Right lobe of liver (tissue), 6 donors: ENCODE data around the gene HS6ST3. TPM values are rescaled to one million over a fixed set of nuclear protein-coding genes. Genes with fewer than 3 reads are reported as not detected.
"Not testable (repeated sequence)": the region's sequence is repeated elsewhere in the genome, so short reads cannot be mapped to it uniquely, and the experiment has no call there.

Source experiments
- ATAC-seq, 4 donors: fragments of 200-7000 bp; cut with Tn5 transposase; one replicate each; pipeline ENCODE4 v1.9.1; 2020; ENCODE audit warnings: mild to moderate bottlenecking in 4 of 4, moderate library complexity in 4 of 4
- DNase-seq, 3 donors: peaks; one replicate each; pipeline ENCODE4 v3.0.0-alpha.2; 2020
- H3K27ac ChIP-seq, 3 donors: fragments of 200-600 bp; one replicate each; pipeline ENCODE4 v1.8.0; 2022
- H3K27me3 ChIP-seq, 2 donors: fragments of 200-600 bp; one replicate each; pipeline ENCODE4 v1.8.0; 2022
- H3K36me3 ChIP-seq, 4 donors: fragments of 200-600 bp; sonication (generic) in 1 of 4; one replicate each; pipeline versions ENCODE4 v1.5.1 to v1.8.0; 2017 to 2022; ENCODE audit warnings: control low read depth in 1 of 4
- H3K4me1 ChIP-seq, 4 donors: fragments of 200-600 bp; sonication (generic) in 1 of 4; one replicate each; pipeline versions ENCODE4 v1.5.1 to v1.8.0; 2017 to 2022; ENCODE audit warnings: control low read depth in 1 of 4
- H3K4me3 ChIP-seq, 3 donors: fragments of 200-600 bp; one replicate each; pipeline ENCODE4 v1.8.0; 2022
- H3K9me3 ChIP-seq, 4 donors: fragments of 200-600 bp; sonication (generic) in 1 of 4; one replicate each; pipeline versions ENCODE4 v1.5.1 to v1.8.0; 2017 to 2022; ENCODE audit warnings: control low read depth in 1 of 4
- CTCF ChIP-seq, 4 donors: fragments of 200-600 bp in 3 of 4; fragments of 450-650 bp in 1 of 4; IDR thresholded peaks; one replicate each; pipeline versions ENCODE4 v1.5.1 to v1.8.0; 2016 to 2022; ENCODE audit warnings: antibody characterized with exemption in 4 of 4, mild to moderate bottlenecking in 2 of 4
- POLR2A ChIP-seq: fragments of 450-650 bp; IDR thresholded peaks from one replicate; pipeline ENCODE4 v1.6.1; 2017; ENCODE audit warnings: antibody characterized with exemption, mild to moderate bottlenecking
- WGBS: methylation state at CpG from one replicate; pipeline ENCODE4 v1.1.6; 2018; ENCODE audit warnings: low coverage, low lambda C conversion rate; ENCODE audit not compliant: insufficient coverage; ENCODE audit errors: missing lambda C conversion rate; 5-methylcytosine and 5-hydroxymethylcytosine counted together
- intact Hi-C, 2 donors: fragments of 100-400 bp; cut with DNase I; formaldehyde crosslinking; loops; one replicate each; pipeline versions ENCODE4 v1.11.2 to v1.14.1; 2022
- total RNA-seq, 6 experiments: library from RNA; depleted of rRNA in 2 of 6; stranded (reverse); fragments of >200 nt in 2 of 6; fragmentation: NEBNext Ultra II Directional in 3 of 6; extraction: Animal tissue kit (Norgen Biotek cat#: 25700) in 3 of 6; gene quantifications; one replicate each; pipeline versions ENCODE4 v1.1.0 to v1.2.4, GENCODE V29; 2016 to 2023
- donor health status: DM: no; HTN: yes; CAD: no.
- donor health status: DM: no; HTN: no; CAD: no.
- donor health status: DM: no; HTN: no; CAD: no.
- donor health status: DM: no; HTN: yes; CAD: no.
- donor health status: DM: no; HTN: yes; CAD: no.

The HS6ST3 gene
- total RNA-seq, 6 experiments from 2014 or later = not detected

- intact Hi-C loops = no loop called here
- no peaks in the 10 kb centered on the region for H3K9me3 ChIP-seq
- no peaks in the 10 kb centered on the region for H3K36me3 ChIP-seq
- no peak overlapping the region for H3K27ac ChIP-seq
- no peaks in the 10 kb centered on the region for H3K4me1 ChIP-seq
- 73% methylated on average over 5 of the region's 6 CpGs for WGBS
- TF ChIP-seq POLR2A = no peak
- TF ChIP-seq CTCF (IDR thresholded peaks at IDR 0.05) = no peak
- DNase-seq (no peak), ATAC-seq (no peak)
- H3K4me3 ChIP-seq = no peak overlapping the region
- no peaks in the 10 kb centered on the region for H3K27me3 ChIP-seq
These were observed 678.6 kb downstream of the HS6ST3 start for GRCh38 chr13:96768524-96768923.

DNA sequence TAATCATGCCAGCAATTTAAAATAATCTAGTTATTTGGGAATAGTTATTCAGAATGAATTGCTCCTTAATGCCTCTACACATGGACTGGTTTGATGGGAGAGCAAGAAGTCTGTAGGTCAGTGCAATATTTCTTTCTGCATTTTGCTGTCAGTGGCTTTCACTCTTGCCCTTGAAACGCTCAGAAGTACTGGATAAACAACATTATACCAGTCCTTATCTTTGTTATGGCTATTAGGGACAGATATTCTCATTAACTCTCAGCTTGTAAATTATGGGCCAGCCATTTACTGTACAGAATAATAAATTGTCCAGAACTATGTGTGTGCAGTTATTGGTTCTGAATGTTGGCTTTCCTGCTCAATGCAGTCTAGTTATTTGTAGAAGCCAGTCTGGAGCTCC lies 680.0 kb downstream of the HS6ST3 start:
- 13% methylated on average over 1 of the region's 1 CpG for WGBS
- no peak overlapping the region for H3K27ac ChIP-seq
- ATAC-seq (no peak), DNase-seq (no peak)
- H3K36me3 ChIP-seq = no peaks in the 10 kb centered on the region
- H3K27me3 ChIP-seq = no peaks in the 10 kb centered on the region
- no peaks in the 10 kb centered on the region for H3K9me3 ChIP-seq
- TF ChIP-seq CTCF (IDR thresholded peaks at IDR 0.05) = no peak
- no peak for TF ChIP-seq POLR2A
- H3K4me1 ChIP-seq = no peaks in the 10 kb centered on the region
- no peak overlapping the region for H3K4me3 ChIP-seq
- intact Hi-C loops = no loop called here

- H3K4me1 ChIP-seq = no peaks in the 10 kb centered on the region
- no peaks in the 10 kb centered on the region for H3K9me3 ChIP-seq
- intact Hi-C loops = no loop called here
- TF ChIP-seq CTCF (IDR thresholded peaks at IDR 0.05) (no peak), POLR2A (no peak)
- no peaks in the 10 kb centered on the region for H3K27me3 ChIP-seq
- 66% methylated on average over 6 of the region's 6 CpGs for WGBS
- no peak overlapping the region for H3K4me3 ChIP-seq
- no peak overlapping the region for H3K27ac ChIP-seq
- no peaks in the 10 kb centered on the region for H3K36me3 ChIP-seq
- DNase-seq (no peak), ATAC-seq (no peak)
These were observed 681.8 kb downstream of the HS6ST3 start for GRCh38 chr13:96771486-96772367.

DNA sequence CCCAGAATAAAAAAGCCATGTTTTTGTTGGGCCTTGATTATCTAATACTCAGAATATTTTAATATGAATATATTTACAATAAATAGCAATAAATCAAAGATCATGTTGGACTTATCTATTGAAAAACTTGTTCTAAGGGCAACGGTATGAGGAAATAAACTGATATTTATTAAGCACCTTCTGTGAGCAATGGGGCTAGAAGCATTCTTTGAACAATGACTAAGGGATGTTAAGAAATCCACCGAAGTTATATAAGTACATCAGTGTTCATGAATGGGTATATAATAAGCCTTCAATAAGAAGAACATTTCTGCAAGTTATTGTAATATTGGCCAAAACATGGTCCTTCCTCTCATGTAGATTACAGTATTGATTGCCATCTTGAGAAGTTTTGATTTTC lies 682.5 kb downstream of the HS6ST3 start:
- Histone ChIP-seq H3K27ac (no peak overlapping the region), H3K4me1 (no peaks in the 10 kb centered on the region), H3K36me3 (no peaks in the 10 kb centered on the region), H3K4me3 (no peak overlapping the region), H3K9me3 (no peaks in the 10 kb centered on the region), H3K27me3 (no peaks in the 10 kb centered on the region)
- no peak for ATAC-seq
- TF ChIP-seq CTCF (IDR thresholded peaks at IDR 0.05) (no peak), POLR2A (no peak)
- no peak for DNase-seq
- 66% methylated on average over 2 of the region's 2 CpGs for WGBS
- intact Hi-C loops = no loop called here

DNA sequence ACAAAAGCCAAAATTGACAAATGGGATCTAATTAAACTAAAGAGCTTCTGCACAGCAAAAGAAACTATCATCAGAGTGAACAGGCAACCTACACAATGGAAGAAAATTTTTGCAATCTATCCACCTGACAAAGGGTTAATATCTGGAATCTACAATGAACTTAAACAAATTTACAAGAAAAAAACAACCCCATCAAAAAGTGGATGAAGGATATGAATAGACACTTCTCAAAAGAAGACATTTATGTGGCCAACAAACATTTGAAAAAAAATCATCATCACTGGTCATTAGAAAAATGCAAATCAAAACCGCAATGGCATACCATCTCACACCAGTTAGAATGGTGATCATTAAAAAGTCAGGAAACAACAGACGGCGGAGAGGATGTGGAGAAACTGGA lies 688.4 kb downstream of the HS6ST3 start:
- H3K9me3 ChIP-seq, H3K27me3 ChIP-seq, H3K27ac ChIP-seq, H3K4me3 ChIP-seq, DNase-seq, intact Hi-C loops, ATAC-seq, H3K36me3 ChIP-seq, H3K4me1 ChIP-seq: not testable (repeated sequence)
- 81% methylated on average over 3 of the region's 3 CpGs for WGBS
